ENCODE measurements around the gene SLCO3A1.

The SLCO3A1 gene

DNA sequence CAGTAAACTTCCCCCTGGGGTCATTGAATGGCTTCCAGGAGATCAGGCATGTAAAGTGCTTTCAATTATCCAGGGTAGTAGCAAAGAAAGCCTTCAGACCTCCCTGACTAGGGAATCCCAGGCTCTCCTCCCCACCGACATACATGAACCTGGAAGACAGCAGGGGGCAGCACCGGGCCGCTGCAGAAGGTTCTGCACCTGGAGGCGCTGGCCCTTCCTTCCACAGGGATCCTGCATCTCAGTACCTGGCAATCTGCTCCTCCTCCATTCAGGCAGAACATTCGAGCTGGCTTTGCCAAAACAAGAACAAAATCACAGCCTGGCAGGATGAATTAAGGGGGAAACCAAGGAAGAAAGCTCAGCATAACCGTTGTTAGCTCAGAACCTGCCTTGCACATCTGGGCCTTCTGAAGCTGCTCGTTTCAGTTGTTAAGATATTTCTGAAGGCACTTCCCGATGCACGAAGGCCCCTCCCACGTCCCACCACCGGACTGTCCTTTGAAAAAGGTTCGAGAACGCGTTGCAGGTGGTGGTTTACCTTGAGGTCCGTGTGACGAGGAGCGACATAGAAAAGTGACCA is 237.7 kb downstream of the SLCO3A1 start:
- TF ChIP-seq ZNF449 (tag by site-specific recombination; IDR thresholded peaks at IDR 0.05) (no peak), ZNF416 (tag by site-specific recombination; IDR thresholded peaks at IDR 0.05) (no peak), CTCF (tag by site-specific recombination; IDR thresholded peaks at IDR 0.05) (peak; percentile 62), ZNF221 (tag by site-specific recombination; IDR thresholded peaks at IDR 0.05; ENCODE audit: borderline replicate concordance) (no peak), PRDM10 (tag by site-specific recombination; IDR thresholded peaks at IDR 0.05) (no peak), KLF1 (tag by site-specific recombination; IDR thresholded peaks at IDR 0.05) (no peak), ZNF747 (tag by site-specific recombination; IDR thresholded peaks at IDR 0.05) (no peak), SCRT1 (tag by site-specific recombination; IDR thresholded peaks at IDR 0.05; ENCODE audit: borderline replicate concordance) (no peak), ZNF654 (tag by site-specific recombination; IDR thresholded peaks at IDR 0.05; ENCODE audit: low read depth) (peak; percentile 57), ZBTB17 (tag by site-specific recombination; IDR thresholded peaks at IDR 0.05) (no peak), ZNF24 (tag by site-specific recombination; IDR thresholded peaks at IDR 0.05) (no peak), ZNF398 (tag by site-specific recombination; IDR thresholded peaks at IDR 0.05) (no peak)
- CTCF ChIA-PET: interaction anchor here (0.6 to 4.2 kb wide), 31 partner anchors 8 to 882 kb away, joined by 3 to 20 read pairs (median 3); no protein-coding TSS in a partner anchor
- H3K27ac ChIP-seq (ENCODE audit: extremely low read depth, low read depth, low read length): no peak overlapping the region
- no peaks in the 10 kb centered on the region for H3K36me3 ChIP-seq (ENCODE audit: control insufficient read depth in 2 of 2, insufficient read depth in 1 of 2, low read length in 2 of 2)
- H3K9me3 ChIP-seq (ENCODE audit: control insufficient read depth, insufficient read depth, low read depth, low read length): no peaks in the 10 kb centered on the region
- POLR2A ChIA-PET: interaction anchor here (0.5 kb wide), 1 partner anchor 752 kb away, joined by 3 read pairs; no protein-coding TSS in a partner anchor
- H3K4me3 ChIP-seq (ENCODE audit: low read depth, low read length): no peak overlapping the region
- H3K4me1 ChIP-seq (ENCODE audit: control insufficient read depth, insufficient read depth, low read length): no peaks in the 10 kb centered on the region

- Histone ChIP-seq H3K4me3 (ENCODE audit: low read depth, low read length) (no peak overlapping the region), H3K27ac (ENCODE audit: extremely low read depth, low read depth, low read length) (no peak overlapping the region), H3K36me3 (ENCODE audit: control insufficient read depth in 2 of 2, insufficient read depth in 1 of 2, low read length in 2 of 2) (no peaks in the 10 kb centered on the region), H3K4me1 (ENCODE audit: control insufficient read depth, insufficient read depth, low read length) (no peaks in the 10 kb centered on the region), H3K9me3 (ENCODE audit: control insufficient read depth, insufficient read depth, low read depth, low read length) (no peaks in the 10 kb centered on the region)
- ChIA-PET CTCF (interaction anchor here (0.6 to 4.2 kb wide), 11 partner anchors 13 to 851 kb away, joined by 3 to 20 read pairs (median 4); no protein-coding TSS in a partner anchor), POLR2A (no interaction called here)
- TF ChIP-seq PBX3 (CRISPR knock-in tag; IDR thresholded peaks at IDR 0.05) (no peak), ZNF623 (tag by site-specific recombination; IDR thresholded peaks at IDR 0.05) (no peak), CTCF (tag by site-specific recombination; IDR thresholded peaks at IDR 0.05) (no peak)
- TF ChIP-seq, protein P1, sequence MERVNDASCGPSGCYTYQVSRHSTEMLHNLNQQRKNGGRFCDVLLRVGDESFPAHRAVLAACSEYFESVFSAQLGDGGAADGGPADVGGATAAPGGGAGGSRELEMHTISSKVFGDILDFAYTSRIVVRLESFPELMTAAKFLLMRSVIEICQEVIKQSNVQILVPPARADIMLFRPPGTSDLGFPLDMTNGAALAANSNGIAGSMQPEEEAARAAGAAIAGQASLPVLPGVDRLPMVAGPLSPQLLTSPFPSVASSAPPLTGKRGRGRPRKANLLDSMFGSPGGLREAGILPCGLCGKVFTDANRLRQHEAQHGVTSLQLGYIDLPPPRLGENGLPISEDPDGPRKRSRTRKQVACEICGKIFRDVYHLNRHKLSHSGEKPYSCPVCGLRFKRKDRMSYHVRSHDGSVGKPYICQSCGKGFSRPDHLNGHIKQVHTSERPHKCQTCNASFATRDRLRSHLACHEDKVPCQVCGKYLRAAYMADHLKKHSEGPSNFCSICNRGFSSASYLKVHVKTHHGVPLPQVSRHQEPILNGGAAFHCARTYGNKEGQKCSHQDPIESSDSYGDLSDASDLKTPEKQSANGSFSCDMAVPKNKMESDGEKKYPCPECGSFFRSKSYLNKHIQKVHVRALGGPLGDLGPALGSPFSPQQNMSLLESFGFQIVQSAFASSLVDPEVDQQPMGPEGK (tag by site-specific recombination; IDR thresholded peaks at IDR 0.05): no peak
Observed at GRCh38 chr15:92092289-92093105, 239.0 kb downstream of the SLCO3A1 start.
